Adrenal gland (tissue), 12 donors: ENCODE data around the gene SPAG17. TPM values are rescaled to one million over a fixed set of nuclear protein-coding genes. Genes with fewer than 3 reads are reported as not detected.

Experiments
- DNase-seq, 7 donors: peaks; one replicate each; pipeline ENCODE4 v3.0.0-alpha.2; 2019 to 2020
- H3K27ac ChIP-seq, 5 donors: fragments of 200-600 bp; sonication (generic) in 4 of 5; 1 replicate in 3 of 5; 2 replicates in 2 of 5; pipeline versions ENCODE4 v1.5.1 to v1.8.0; 2016 to 2020; ENCODE audit warnings: mild to moderate bottlenecking in 1 of 5
- H3K27me3 ChIP-seq: fragments of 200-600 bp; 2 replicates; pipeline ENCODE4 v1.8.0; 2021
- H3K36me3 ChIP-seq, 2 donors: fragments of 200-600 bp; replicated peaks in 1 of 2; 1 replicate in 1 of 2; 2 replicates in 1 of 2; pipeline versions ENCODE4 v1.5.1 to v1.8.0; 2018 to 2022
- H3K4me1 ChIP-seq, 2 donors: fragments of 200-600 bp; replicated peaks in 1 of 2; 1 replicate in 1 of 2; 2 replicates in 1 of 2; pipeline versions ENCODE4 v1.5.1 to v1.8.0; 2018 to 2021
- H3K4me3 ChIP-seq, 4 donors: fragments of 200-600 bp; sonication (generic) in 3 of 4; one replicate each; pipeline ENCODE4 v1.5.1; 2016 to 2018
- H3K9me3 ChIP-seq, 3 donors: fragments of 200-600 bp; sonication (generic) in 1 of 3; replicated peaks in 1 of 3; 1 replicate in 2 of 3; 2 replicates in 1 of 3; pipeline versions ENCODE4 v1.5.1 to v1.8.0; 2016 to 2021
- POLR2A ChIP-seq, 2 donors: fragments of 450-650 bp; IDR thresholded peaks; one replicate each; pipeline ENCODE4 v1.6.1; 2017; ENCODE audit warnings: antibody characterized with exemption in 2 of 2, mild to moderate bottlenecking in 2 of 2, moderate library complexity in 1 of 2
- WGBS, 4 donors: extraction: QIAGEN DNeasy Blood & Tissue Kit in 2 of 4; methylation state at CpG; one replicate each; pipeline versions ENCODE4 v1.1.5 to v1.1.7; 2013 to 2017; 5-methylcytosine and 5-hydroxymethylcytosine counted together
- intact Hi-C, 2 donors: fragments of 100-400 bp; cut with DNase I; formaldehyde crosslinking; loops; one replicate each; pipeline versions ENCODE4 v1.14.1 to v1.15.0; 2022 to 2023
- polyA plus RNA-seq, 3 donors: library from polyadenylated mRNA; stranded (reverse); fragments of 200-250 nt in 2 of 3; fragments of 350-450 nt in 1 of 3; fragmentation: Illumina TruSeq in 1 of 3; extraction: RNeasy Lipid Tissue Mini Kit (QIAGEN cat#74804) in 1 of 3; gene quantifications; one replicate each; pipeline ENCODE4 v1.2.3, GENCODE V29; 2013 to 2014
- total RNA-seq, 9 donors: library from RNA; depleted of rRNA in 4 of 9; stranded (reverse); fragments of >200 nt in 4 of 9; fragments of 120-200 nt in 1 of 9; fragmentation: NEBNext Ultra II Directional in 1 of 9; extraction: Animal tissue kit (Norgen Biotek cat#: 25700) in 1 of 9; gene quantifications; one replicate each; pipeline versions ENCODE4 v1.1.0 to v1.2.4, GENCODE V29; 2013 to 2023
- TF ChIP-seq, protein P1 (sequence below), 6 experiments: fragments of 450-650 bp in 4 of 6; fragments of 200-600 bp in 2 of 6; sonication (generic) in 1 of 6; IDR thresholded peaks; 1 replicate in 5 of 6; 2 replicates in 1 of 6; pipeline versions ENCODE4 v1.5.1 to v1.8.0; 2016 to 2021; ENCODE audit warnings: antibody characterized with exemption in 6 of 6, mild to moderate bottlenecking in 2 of 6, moderate library complexity in 1 of 6
- donor health status: healthy with polysubstance abuse.
- donor health status: Bipolar disorder and iron deficiency.
- donor health status: DM: yes; HTN: yes; CAD: no.
- donor health status: DM: no; HTN: no; CAD: no.
- donor health status: DM: no; HTN: no; CAD: no.
- donor health status: DM: yes; HTN: yes; CAD: no.

The SPAG17 gene
- total and polyA plus RNA-seq, 12 donors, result 0.07 to 2.2 (median 0.57) TPM; not detected in 1

DNA sequence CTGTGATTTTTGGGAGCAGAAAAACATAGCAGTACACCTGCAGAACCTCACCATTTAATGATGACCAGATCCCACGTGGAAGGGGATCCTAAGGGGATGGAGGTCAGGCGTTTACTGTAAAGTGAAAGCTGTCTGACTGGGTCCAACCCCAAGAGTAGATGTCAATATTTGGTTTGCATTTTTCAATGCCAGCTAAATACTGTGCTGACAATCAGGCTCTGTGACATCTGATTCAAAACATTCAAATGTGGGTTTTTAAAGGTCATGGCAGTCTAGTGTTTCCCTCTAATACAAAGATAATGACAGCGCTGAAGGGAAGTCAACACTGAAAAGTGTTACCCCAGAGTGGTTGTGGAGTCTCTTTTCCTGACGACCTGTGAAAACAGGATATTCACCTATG lies 68.1 kb downstream of the SPAG17 start:
- Histone ChIP-seq H3K4me1 (no peaks in the 10 kb centered on the region), H3K36me3 (no peaks in the 10 kb centered on the region), H3K27ac (no peak overlapping the region), H3K9me3 (no peaks in the 10 kb centered on the region), H3K27me3 (no peaks in the 10 kb centered on the region), H3K4me3 (no peak overlapping the region)
- 52 to 66% (median 61%) methylated on average over 4 of the region's 4 CpGs for WGBS, 4 donors
- TF ChIP-seq, protein P1, sequence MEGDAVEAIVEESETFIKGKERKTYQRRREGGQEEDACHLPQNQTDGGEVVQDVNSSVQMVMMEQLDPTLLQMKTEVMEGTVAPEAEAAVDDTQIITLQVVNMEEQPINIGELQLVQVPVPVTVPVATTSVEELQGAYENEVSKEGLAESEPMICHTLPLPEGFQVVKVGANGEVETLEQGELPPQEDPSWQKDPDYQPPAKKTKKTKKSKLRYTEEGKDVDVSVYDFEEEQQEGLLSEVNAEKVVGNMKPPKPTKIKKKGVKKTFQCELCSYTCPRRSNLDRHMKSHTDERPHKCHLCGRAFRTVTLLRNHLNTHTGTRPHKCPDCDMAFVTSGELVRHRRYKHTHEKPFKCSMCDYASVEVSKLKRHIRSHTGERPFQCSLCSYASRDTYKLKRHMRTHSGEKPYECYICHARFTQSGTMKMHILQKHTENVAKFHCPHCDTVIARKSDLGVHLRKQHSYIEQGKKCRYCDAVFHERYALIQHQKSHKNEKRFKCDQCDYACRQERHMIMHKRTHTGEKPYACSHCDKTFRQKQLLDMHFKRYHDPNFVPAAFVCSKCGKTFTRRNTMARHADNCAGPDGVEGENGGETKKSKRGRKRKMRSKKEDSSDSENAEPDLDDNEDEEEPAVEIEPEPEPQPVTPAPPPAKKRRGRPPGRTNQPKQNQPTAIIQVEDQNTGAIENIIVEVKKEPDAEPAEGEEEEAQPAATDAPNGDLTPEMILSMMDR (IDR thresholded peaks at IDR 0.05), result no peak
- no peak for TF ChIP-seq POLR2A (IDR thresholded peaks at IDR 0.05)
- intact Hi-C loops, result no loop called here
- no peak for DNase-seq

DNA sequence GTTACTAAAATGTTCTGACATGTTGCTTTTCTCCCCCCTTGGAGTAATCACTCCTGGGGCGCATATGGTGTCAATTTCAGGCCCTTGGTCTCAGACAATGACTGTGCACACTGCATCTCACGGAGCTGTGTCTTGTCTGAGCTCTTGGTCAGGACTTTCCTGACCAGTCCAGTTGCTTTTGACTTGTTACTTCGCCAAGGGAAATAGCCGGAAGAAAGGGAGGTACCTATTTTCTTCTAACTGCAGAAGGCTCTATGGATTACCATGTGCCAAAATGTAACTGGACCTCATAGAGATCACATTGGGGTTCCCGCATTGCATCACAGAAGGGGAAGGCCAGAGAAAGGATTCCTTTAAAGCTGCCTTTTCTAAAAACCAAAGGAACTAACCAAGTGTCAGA lies 68.6 kb downstream of the SPAG17 start:
- Histone ChIP-seq H3K27ac (no peak overlapping the region), H3K9me3 (no peaks in the 10 kb centered on the region), H3K4me1 (no peaks in the 10 kb centered on the region), H3K36me3 (no peaks in the 10 kb centered on the region), H3K27me3 (no peaks in the 10 kb centered on the region), H3K4me3 (no peak overlapping the region)
- 74 to 92% (median 78%) methylated on average over 5 of the region's 5 CpGs for WGBS, 4 donors
- DNase-seq, result no peak
- TF ChIP-seq, protein P1 (IDR thresholded peaks at IDR 0.05), result no peak
- no peak for TF ChIP-seq POLR2A (IDR thresholded peaks at IDR 0.05)
- intact Hi-C loops, result no loop called here

DNA sequence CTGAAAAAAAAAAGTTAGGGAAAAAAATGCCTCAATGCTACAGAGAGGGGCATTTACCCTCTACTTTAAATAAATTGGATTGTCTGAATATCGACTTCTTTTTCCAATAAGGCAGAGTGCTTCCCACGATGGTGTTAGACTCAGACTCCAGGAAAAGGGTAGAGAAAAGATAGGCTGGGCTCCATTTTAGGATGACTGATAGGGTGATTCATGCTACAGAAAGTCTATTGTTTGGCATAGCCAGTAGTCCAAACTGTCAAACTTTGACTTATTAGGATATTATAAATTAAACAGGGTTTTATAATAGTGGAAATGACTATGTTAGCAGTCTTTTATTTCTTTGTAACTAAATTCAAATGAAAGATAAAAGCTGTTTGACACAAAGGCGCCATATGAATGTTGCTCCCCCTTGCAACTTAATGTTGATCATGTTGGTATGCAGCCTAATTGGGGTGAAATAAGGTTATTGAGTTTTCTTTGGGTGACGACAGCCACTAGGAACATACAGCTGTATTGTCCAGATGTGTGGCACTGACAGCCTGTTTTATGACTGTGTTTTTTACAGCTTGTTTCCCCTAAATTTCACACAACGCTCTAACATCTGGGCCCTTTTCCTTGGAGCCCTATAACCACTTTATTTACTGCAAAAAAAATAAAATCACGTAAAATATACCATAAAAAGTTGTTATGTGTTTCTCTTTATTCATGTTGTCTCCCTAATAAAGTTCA lies 69.3 kb downstream of the SPAG17 start:
- no peaks in the 10 kb centered on the region for H3K27me3 ChIP-seq
- intact Hi-C loops, result no loop called here
- no peaks in the 10 kb centered on the region for H3K9me3 ChIP-seq
- H3K36me3 ChIP-seq, result no peaks in the 10 kb centered on the region
- 58 to 65% (median 64%) methylated on average over 6 of the region's 6 CpGs for WGBS, 4 donors
- TF ChIP-seq, protein P1 (IDR thresholded peaks at IDR 0.05), result no peak
- TF ChIP-seq POLR2A (IDR thresholded peaks at IDR 0.05), result no peak
- no peak overlapping the region for H3K27ac ChIP-seq
- no peaks in the 10 kb centered on the region for H3K4me1 ChIP-seq
- DNase-seq, result no peak
- no peak overlapping the region for H3K4me3 ChIP-seq

DNA sequence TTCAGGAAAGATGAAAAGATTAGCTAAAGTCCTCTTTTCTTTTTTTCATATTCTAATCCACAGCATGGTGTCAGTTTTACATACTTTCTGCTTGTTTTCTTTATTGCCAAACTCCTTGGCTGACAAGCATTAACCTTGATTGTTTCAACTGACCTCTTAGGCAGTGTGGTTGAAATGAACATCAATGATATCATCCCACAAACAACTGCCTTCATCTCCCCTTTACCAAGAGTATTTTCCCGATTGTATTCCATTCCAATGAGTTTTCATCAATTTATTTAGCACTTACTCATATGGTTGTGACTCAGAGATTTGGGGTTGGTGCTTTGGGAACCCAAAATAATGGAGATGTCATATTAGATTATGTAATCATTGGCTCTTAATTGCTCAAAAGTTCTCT lies 71.8 kb downstream of the SPAG17 start:
- 40 to 59% (median 44%) methylated on average over 1 of the region's 1 CpG for WGBS, 4 donors
- DNase-seq, result no peak
- no peak overlapping the region for H3K27ac ChIP-seq
- no peaks in the 10 kb centered on the region for H3K4me1 ChIP-seq
- H3K9me3 ChIP-seq, result no peaks in the 10 kb centered on the region
- no peak overlapping the region for H3K4me3 ChIP-seq
- H3K36me3 ChIP-seq, result no peaks in the 10 kb centered on the region
- intact Hi-C loops, result no loop called here
- TF ChIP-seq POLR2A (IDR thresholded peaks at IDR 0.05), result no peak
- TF ChIP-seq, protein P1 (IDR thresholded peaks at IDR 0.05), result no peak
- H3K27me3 ChIP-seq, result no peaks in the 10 kb centered on the region
